Activated CD4-positive, alpha-beta T cell treated with anti-CD3 and anti-CD28 coated beads for 48 hours (primary cell): ENCODE results near the gene FBXW7.

Source experiments
- DNase-seq: peaks from one replicate; pipeline ENCODE4 v3.0.0-alpha.2; 2020

FBXW7 gene

DNA sequence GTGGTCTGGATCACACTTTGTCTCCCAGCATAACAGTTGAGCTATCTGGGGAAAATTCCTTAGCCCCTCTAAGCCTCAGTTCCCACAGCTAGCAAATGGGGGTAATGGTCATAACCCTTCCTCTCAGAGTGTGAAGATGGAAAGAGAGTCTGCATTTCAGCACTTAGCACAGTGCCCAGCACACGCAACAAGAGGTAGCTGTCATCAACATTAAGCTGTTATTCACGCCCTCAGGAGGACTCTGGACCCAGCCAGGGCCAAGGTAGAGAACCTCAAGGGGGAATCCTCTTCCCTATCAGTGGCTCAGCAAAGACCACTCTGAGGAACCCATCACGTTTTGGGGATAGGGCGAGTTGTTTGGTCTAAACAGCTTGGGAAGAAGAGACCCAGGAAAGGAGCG lies 258.6 kb downstream of the FBXW7 start:
- DNase-seq: no peak

DNA sequence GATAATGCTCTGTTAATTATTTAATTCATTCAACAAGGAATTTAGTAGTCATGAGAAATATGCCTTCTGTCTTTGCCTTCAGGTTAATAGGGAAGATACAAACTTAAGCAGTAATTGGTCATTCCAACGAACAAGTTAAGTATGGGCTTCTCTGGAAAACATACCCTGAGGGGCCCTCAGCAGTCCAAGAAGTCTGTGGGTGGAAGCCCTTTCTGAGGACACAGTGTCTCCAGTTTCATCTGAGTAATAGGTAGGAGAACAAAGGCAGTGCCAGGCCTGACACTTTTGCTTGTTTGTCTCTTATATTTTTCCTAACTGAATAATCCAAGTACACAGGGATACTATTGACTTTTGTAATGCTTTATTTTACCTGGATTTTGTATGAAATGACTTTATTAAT lies 262.5 kb downstream of the FBXW7 start:
- DNase-seq: no peak
